Measurements from ENCODE around the gene SH3TC1.

The SH3TC1 gene

GRCh38 chr4:8164194-8164565, 34.9 kb upstream of the SH3TC1 start:
- DNase-seq, result no peak

- no peak for DNase-seq
These were observed 34.4 kb upstream of the SH3TC1 start for GRCh38 chr4:8164687-8165086.

- DNase-seq, result no peak
These were observed 33.7 kb upstream of the SH3TC1 start for GRCh38 chr4:8165374-8165896.

- DNase-seq, result no peak
These were observed 31.8 kb upstream of the SH3TC1 start for GRCh38 chr4:8167291-8167690.

GRCh38 chr4:8167815-8168214, 31.3 kb upstream of the SH3TC1 start:
- DNase-seq, result no peak

GRCh38 chr4:8168232-8168631, 30.9 kb upstream of the SH3TC1 start:
- no peak for DNase-seq

GRCh38 chr4:8168832-8169598, 30.1 kb upstream of the SH3TC1 start:
- no peak for DNase-seq

GRCh38 chr4:8169763-8170162, 29.3 kb upstream of the SH3TC1 start:
- no peak for DNase-seq

GRCh38 chr4:8170341-8170740, 28.7 kb upstream of the SH3TC1 start:
- DNase-seq, result no peak

- no peak for DNase-seq
These were observed 27.8 kb upstream of the SH3TC1 start for GRCh38 chr4:8171266-8171665.

- peak; percentile 38 to 44 for DNase-seq
These were observed 26.8 kb upstream of the SH3TC1 start for GRCh38 chr4:8171984-8172924.

- no peak for DNase-seq
These were observed 25.4 kb upstream of the SH3TC1 start for GRCh38 chr4:8173492-8174242.

GRCh38 chr4:8174970-8175369, 24.1 kb upstream of the SH3TC1 start:
- no peak for DNase-seq

GRCh38 chr4:8175686-8176085, 23.4 kb upstream of the SH3TC1 start:
- no peak for DNase-seq

GRCh38 chr4:8176547-8177399, 22.3 kb upstream of the SH3TC1 start:
- DNase-seq, result peak in 1 of 2 donors; percentile 23

GRCh38 chr4:8177552-8177951, 21.5 kb upstream of the SH3TC1 start:
- DNase-seq, result no peak

- no peak for DNase-seq
These were observed 21.1 kb upstream of the SH3TC1 start for GRCh38 chr4:8177956-8178355.

GRCh38 chr4:8179074-8179473, 20.0 kb upstream of the SH3TC1 start:
- DNase-seq, result no peak

- no peak for DNase-seq
These were observed 19.3 kb upstream of the SH3TC1 start for GRCh38 chr4:8179771-8180170.

- no peak for DNase-seq
These were observed 18.6 kb upstream of the SH3TC1 start for GRCh38 chr4:8180310-8181093.

GRCh38 chr4:8181119-8181518, 18.0 kb upstream of the SH3TC1 start:
- DNase-seq, result no peak
